PC-3 (cell line): ENCODE measurements around the gene GATC. TPM values are rescaled to one million over a fixed set of nuclear protein-coding genes. Genes with fewer than 3 reads are reported as not detected.
A peak's percentile ranks its signal among the peaks of the same experiment; 100 is the strongest.

ENCODE experiments used
- ATAC-seq: fragments of 200-7000 bp; cut with Tn5 transposase; 2 replicates; pipeline ENCODE4 v1.9.1; 2020; ENCODE audit warnings: mild to moderate bottlenecking, moderate library complexity
- BruUV-seq: library from RNA; stranded (reverse); fragments of 400-500 nt; replicated peaks from 2 replicates; lab custom pipeline; 2021; lab: Mats Ljungman, UMichigan
- CTCF ChIA-PET: fragments of 300-600 bp; sonication (Branson Sonifier 250); formaldehyde crosslinking; loops from one replicate; lab custom pipeline; 2022; ENCODE audit warnings: antibody characterized with exemption; lab: Charles Lee
- POLR2A ChIA-PET: fragments of 300-600 bp; sonication (Branson Sonifier 250); formaldehyde crosslinking; loops from one replicate; lab custom pipeline; 2022; ENCODE audit warnings: antibody characterized with exemption; ENCODE audit not compliant: unreplicated experiment; lab: Charles Lee
- DNase-seq: peaks from one replicate; pipeline ENCODE4 v3.0.0-alpha.2; 2015
- H2AFZ ChIP-seq: fragments of 300-600 bp; sonication (generic); 2 replicates; pipeline ENCODE4 v1.6.0; 2016; ENCODE audit warnings: antibody characterized with exemption, low read length
- H3F3A ChIP-seq: fragments of 300-600 bp; sonication (generic); one replicate; pipeline ENCODE4 v1.6.0; 2017; ENCODE audit warnings: antibody characterized with exemption, low read length, control low read depth, mild to moderate bottlenecking; ENCODE audit not compliant: unreplicated experiment
- H3K27ac ChIP-seq: fragments of 300-600 bp; sonication (generic); 2 replicates; pipeline ENCODE4 v1.5.1; 2016; ENCODE audit warnings: mild to moderate bottlenecking, low read length
- H3K27me3 ChIP-seq: fragments of 300-600 bp; sonication (generic); 2 replicates; pipeline ENCODE4 v1.6.1; 2016; ENCODE audit warnings: low read length, mixed read lengths
- H3K36me3 ChIP-seq: fragments of 300-600 bp; sonication (generic); 2 replicates; pipeline ENCODE4 v1.6.1; 2016; ENCODE audit warnings: low read depth, mixed run types, low read length, mixed read lengths
- H3K4me1 ChIP-seq: fragments of 300-600 bp; sonication (generic); 2 replicates; pipeline ENCODE4 v1.5.1; 2016; ENCODE audit warnings: low read length; ENCODE audit not compliant: insufficient read depth
- H3K4me2 ChIP-seq: fragments of 300-600 bp; sonication (generic); 2 replicates; pipeline ENCODE4 v1.6.0; 2016; ENCODE audit warnings: low read length
- H3K4me3 ChIP-seq: fragments of 300-600 bp; sonication (generic); 2 replicates; pipeline ENCODE4 v1.5.1; 2016; ENCODE audit warnings: mild to moderate bottlenecking, low read length, mixed read lengths
- H3K79me2 ChIP-seq: fragments of 300-600 bp; sonication (generic); 2 replicates; pipeline ENCODE4 v1.6.1; 2017; ENCODE audit warnings: low read length, mixed read lengths
- H3K9ac ChIP-seq: fragments of 300-600 bp; sonication (generic); 2 replicates; pipeline ENCODE4 v1.6.0; 2016; ENCODE audit warnings: mild to moderate bottlenecking, low read length
- H3K9me2 ChIP-seq: fragments of 300-600 bp; sonication (generic); replicated peaks from 2 replicates; pipeline ENCODE4 v1.6.1; 2016; ENCODE audit warnings: mixed run types, low read length, mixed read lengths
- H3K9me3 ChIP-seq: fragments of 300-600 bp; sonication (generic); 2 replicates; pipeline ENCODE4 v1.6.1; 2016; ENCODE audit warnings: low read length, mixed read lengths
- H4K20me1 ChIP-seq: fragments of 300-600 bp; sonication (generic); 2 replicates; pipeline ENCODE4 v1.6.1; 2016; ENCODE audit warnings: low read length, mixed read lengths
- EZH2 ChIP-seq: fragments of 300-600 bp; sonication (generic); IDR thresholded peaks from one replicate; pipeline ENCODE4 v1.6.1; 2017; ENCODE audit warnings: antibody characterized with exemption, mild to moderate bottlenecking, low read length; ENCODE audit not compliant: unreplicated experiment
- EZH2phosphoT487 ChIP-seq: fragments of 300-600 bp; sonication (generic); IDR thresholded peaks from 2 replicates; pipeline ENCODE4 v1.6.1; 2018; ENCODE audit warnings: mild to moderate bottlenecking, antibody characterized with exemption, low read length, borderline replicate concordance
- intact Hi-C: fragments of 100-400 bp; cut with micrococcal nuclease; formaldehyde crosslinking; loops from 2 replicates; pipeline ENCODE4 v1.9.0; 2023
- total RNA-seq: library from RNA; depleted of rRNA; stranded (reverse); fragments of >200 nt; gene quantifications from 2 replicates; pipeline ENCODE4 v1.2.3, GENCODE V29; 2014
- TF ChIP-seq, protein P1 (sequence below): fragments of 300-600 bp; sonication (generic); conservative IDR thresholded peaks from 2 replicates; pipeline ENCODE4 v1.5.1; 2017; ENCODE audit warnings: antibody characterized with exemption, low read depth, mild to moderate bottlenecking, low read length

The GATC gene
- total RNA-seq, 1 experiment from 2014 or later: 33.8 TPM

DNA sequence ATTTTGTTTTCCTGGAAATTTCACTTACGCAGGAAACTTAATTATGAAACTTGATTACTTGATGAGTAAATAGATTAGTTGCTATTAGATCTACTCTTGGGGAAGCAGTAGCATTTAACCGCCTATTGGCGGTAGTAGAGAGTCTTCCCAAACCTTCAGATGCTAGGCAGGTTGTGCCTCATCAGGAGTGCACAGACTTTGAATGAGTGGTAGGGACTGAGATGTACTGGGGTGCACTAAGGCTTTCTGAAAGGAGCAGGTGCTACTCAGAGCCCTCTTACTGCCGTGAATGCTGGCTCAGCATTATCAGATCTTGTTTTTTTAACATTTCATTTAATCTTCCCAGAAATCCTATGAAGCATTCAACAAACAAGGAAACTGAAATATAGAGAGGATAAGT, 7.7 kb downstream of the GATC start:
- ChIA-PET CTCF (no interaction called here), POLR2A (no interaction called here)
- no peaks in the 10 kb centered on the region for H3K4me1 ChIP-seq
- H3K9me2 ChIP-seq: no peaks in the 10 kb centered on the region
- no peaks in the 10 kb centered on the region for H3K27me3 ChIP-seq
- peaks cover 55% of the 10 kb centered on the region for H3K36me3 ChIP-seq
- peak; percentile 65 for DNase-seq
- peaks cover 19% of the 10 kb centered on the region for H4K20me1 ChIP-seq
- intact Hi-C loops: no loop called here
- H2AFZ ChIP-seq: no peak overlapping the region
- H3K4me2 ChIP-seq: no peak overlapping the region
- peaks cover 4% of the 10 kb centered on the region for H3F3A ChIP-seq
- peaks cover 25% of the 10 kb centered on the region for H3K79me2 ChIP-seq
- H3K27ac ChIP-seq: no peak overlapping the region
- no peaks in the 10 kb centered on the region for H3K9me3 ChIP-seq
- ATAC-seq: peak; percentile 74
- no TSS peak for BruUV-seq
- H3K4me3 ChIP-seq: no peak overlapping the region
- no peak overlapping the region for H3K9ac ChIP-seq
- no peak for TF ChIP-seq EZH2phosphoT487
- TF ChIP-seq, protein P1, sequence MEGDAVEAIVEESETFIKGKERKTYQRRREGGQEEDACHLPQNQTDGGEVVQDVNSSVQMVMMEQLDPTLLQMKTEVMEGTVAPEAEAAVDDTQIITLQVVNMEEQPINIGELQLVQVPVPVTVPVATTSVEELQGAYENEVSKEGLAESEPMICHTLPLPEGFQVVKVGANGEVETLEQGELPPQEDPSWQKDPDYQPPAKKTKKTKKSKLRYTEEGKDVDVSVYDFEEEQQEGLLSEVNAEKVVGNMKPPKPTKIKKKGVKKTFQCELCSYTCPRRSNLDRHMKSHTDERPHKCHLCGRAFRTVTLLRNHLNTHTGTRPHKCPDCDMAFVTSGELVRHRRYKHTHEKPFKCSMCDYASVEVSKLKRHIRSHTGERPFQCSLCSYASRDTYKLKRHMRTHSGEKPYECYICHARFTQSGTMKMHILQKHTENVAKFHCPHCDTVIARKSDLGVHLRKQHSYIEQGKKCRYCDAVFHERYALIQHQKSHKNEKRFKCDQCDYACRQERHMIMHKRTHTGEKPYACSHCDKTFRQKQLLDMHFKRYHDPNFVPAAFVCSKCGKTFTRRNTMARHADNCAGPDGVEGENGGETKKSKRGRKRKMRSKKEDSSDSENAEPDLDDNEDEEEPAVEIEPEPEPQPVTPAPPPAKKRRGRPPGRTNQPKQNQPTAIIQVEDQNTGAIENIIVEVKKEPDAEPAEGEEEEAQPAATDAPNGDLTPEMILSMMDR: peak; percentile 90

DNA sequence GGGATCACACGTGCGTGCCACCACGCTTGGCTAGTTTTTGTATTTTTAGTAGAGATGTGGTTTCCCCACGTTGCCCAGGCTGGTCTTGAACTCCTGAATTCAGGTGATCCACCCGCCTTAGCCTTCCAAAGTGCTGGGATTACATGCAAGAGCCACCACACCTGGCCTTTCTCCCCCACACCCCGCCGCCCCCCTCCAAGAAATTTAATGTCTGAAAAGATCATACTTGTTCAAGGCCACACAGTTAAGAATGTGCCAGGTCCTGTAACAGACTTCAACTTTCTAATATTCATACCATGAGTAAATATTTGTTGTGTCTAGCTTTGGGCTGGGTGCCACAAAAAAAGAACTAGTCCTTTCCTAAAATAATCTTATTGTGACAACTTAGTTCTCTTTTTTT, 9.1 kb downstream of the GATC start:
- no peak overlapping the region for H3K4me2 ChIP-seq
- peaks cover 4% of the 10 kb centered on the region for H3F3A ChIP-seq
- intact Hi-C loops: no loop called here
- ATAC-seq (no peak), DNase-seq (no peak)
- no peaks in the 10 kb centered on the region for H3K27me3 ChIP-seq
- H3K4me1 ChIP-seq: no peaks in the 10 kb centered on the region
- H3K9me2 ChIP-seq: no peaks in the 10 kb centered on the region
- BruUV-seq: no TSS peak
- H3K79me2 ChIP-seq: peaks cover 13% of the 10 kb centered on the region
- H3K4me3 ChIP-seq: no peak overlapping the region
- H3K9me3 ChIP-seq: no peaks in the 10 kb centered on the region
- H4K20me1 ChIP-seq: peaks cover 24% of the 10 kb centered on the region
- no peak overlapping the region for H3K9ac ChIP-seq
- H3K36me3 ChIP-seq: peaks cover 60% of the 10 kb centered on the region
- no peak overlapping the region for H2AFZ ChIP-seq
- POLR2A ChIA-PET: no interaction called here
- CTCF ChIA-PET: interaction anchor here (0.7 kb wide), 1 partner anchor 10 kb away, joined by 3 read pairs; no protein-coding TSS in a partner anchor
- H3K27ac ChIP-seq: no peak overlapping the region
- no peak for TF ChIP-seq EZH2phosphoT487
- TF ChIP-seq, protein P1: no peak
- TF ChIP-seq EZH2: no peak

DNA sequence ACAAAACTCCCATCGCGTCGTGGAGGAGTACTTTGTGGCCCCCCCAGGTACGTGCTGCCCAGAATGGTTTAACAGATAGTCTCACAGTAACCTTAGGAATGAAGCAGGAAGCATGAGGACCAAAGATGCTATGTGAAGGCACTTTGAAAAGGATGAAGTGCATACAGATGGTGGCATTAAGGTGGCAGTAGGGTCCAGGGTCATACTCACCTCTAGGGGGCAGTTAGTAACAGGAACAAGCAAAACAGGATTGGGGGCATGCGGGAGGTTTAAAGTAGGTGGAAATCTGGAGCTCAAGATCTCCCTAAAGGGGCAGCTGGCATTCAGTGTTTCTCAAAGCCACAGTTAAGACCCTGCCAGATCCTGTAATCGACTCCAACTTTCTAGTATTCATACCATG, 10.9 kb downstream of the GATC start:
- H3K27ac ChIP-seq: no peak overlapping the region
- H3K4me1 ChIP-seq: no peaks in the 10 kb centered on the region
- H3K79me2 ChIP-seq: peaks cover 9% of the 10 kb centered on the region
- H3K27me3 ChIP-seq: no peaks in the 10 kb centered on the region
- H3K4me3 ChIP-seq: no peak overlapping the region
- H3F3A ChIP-seq: peaks cover 4% of the 10 kb centered on the region
- H3K9me2 ChIP-seq: no peaks in the 10 kb centered on the region
- DNase-seq (peak; percentile 23), ATAC-seq (no peak)
- ChIA-PET POLR2A (no interaction called here), CTCF (no interaction called here)
- intact Hi-C loops: no loop called here
- peaks cover 69% of the 10 kb centered on the region for H3K36me3 ChIP-seq
- H2AFZ ChIP-seq: no peak overlapping the region
- H3K9ac ChIP-seq: no peak overlapping the region
- peaks cover 26% of the 10 kb centered on the region for H4K20me1 ChIP-seq
- TF ChIP-seq, protein P1: peak; percentile 65
- no peak for TF ChIP-seq EZH2
- no peaks in the 10 kb centered on the region for H3K9me3 ChIP-seq
- no peak overlapping the region for H3K4me2 ChIP-seq
- no TSS peak for BruUV-seq
